Calu3 (cell line): ENCODE results near the gene NEURL3. TPM values are rescaled to one million over a fixed set of nuclear protein-coding genes. Genes with fewer than 3 reads are reported as not detected.

Experiments used
- BruUV-seq: library from RNA; stranded (reverse); fragments of 400-500 nt; replicated peaks from 2 replicates; lab custom pipeline; 2021; lab: Mats Ljungman, UMichigan
- CTCF ChIA-PET: fragments of 300-600 bp; sonication (Branson Sonifier 250); formaldehyde crosslinking; loops from one replicate; lab custom pipeline; 2022; ENCODE audit warnings: antibody characterized with exemption; lab: Charles Lee
- DNase-seq: peaks from one replicate; pipeline ENCODE4 v3.0.0; 2022
- H3K27ac Mint-ChIP-seq: one replicate; pipeline ENCODE4 v1.8.0; 2022; ENCODE audit warnings: mixed read lengths; ENCODE audit not compliant: unreplicated experiment
- H3K27me3 Mint-ChIP-seq: one replicate; pipeline ENCODE4 v1.8.0; 2022; ENCODE audit warnings: mixed read lengths; ENCODE audit not compliant: unreplicated experiment
- H3K36me3 Mint-ChIP-seq: one replicate; pipeline ENCODE4 v1.8.0; 2022; ENCODE audit warnings: mild to moderate bottlenecking, moderate library complexity, mixed read lengths; ENCODE audit not compliant: insufficient read depth, unreplicated experiment
- H3K4me1 Mint-ChIP-seq: one replicate; pipeline ENCODE4 v1.8.0; 2022; ENCODE audit warnings: mild to moderate bottlenecking, low read depth, mixed read lengths; ENCODE audit not compliant: unreplicated experiment
- H3K4me3 Mint-ChIP-seq: one replicate; pipeline ENCODE4 v1.8.0; 2022; ENCODE audit warnings: mild to moderate bottlenecking, low read depth, moderate library complexity, mixed read lengths; ENCODE audit not compliant: unreplicated experiment
- H3K9me3 Mint-ChIP-seq: one replicate; pipeline ENCODE4 v1.8.0; 2022; ENCODE audit warnings: low read depth, mixed read lengths; ENCODE audit not compliant: unreplicated experiment
- CTCF ChIP-seq: fragments of 200-600 bp; IDR thresholded peaks from one replicate; pipeline ENCODE4 v1.8.0; 2022; ENCODE audit warnings: antibody characterized with exemption; ENCODE audit not compliant: unreplicated experiment
- intact Hi-C: fragments of 100-400 bp; cut with micrococcal nuclease; formaldehyde crosslinking; loops from one replicate; pipeline ENCODE4 v1.10.0; 2022; ENCODE audit not compliant: unreplicated experiment
- total RNA-seq: library from RNA; stranded (reverse); gene quantifications from 2 replicates; pipeline ENCODE4 v1.2.3, GENCODE V29; 2022

The NEURL3 gene
- total RNA-seq, 1 experiment from 2014 or later, result 18.5 TPM

- Mint-ChIP-seq H3K27me3 (no peaks in the 10 kb centered on the region), H3K27ac (no peak overlapping the region), H3K9me3 (no peaks in the 10 kb centered on the region), H3K4me3 (no peak overlapping the region), H3K36me3 (peaks cover 10% of the 10 kb centered on the region), H3K4me1 (no peaks in the 10 kb centered on the region)
- no peak for TF ChIP-seq CTCF
- no peak for DNase-seq
- CTCF ChIA-PET, result interaction anchor here (1.3 kb wide), 1 partner anchor 10 kb away, joined by 3 read pairs; no protein-coding TSS in a partner anchor
- intact Hi-C loops, result loop anchor here (5.0 kb wide), 1 partner anchor 35 kb away; no protein-coding TSS in a partner anchor
- no TSS peak for BruUV-seq
These were observed 42.1 kb upstream of the NEURL3 start for GRCh38 chr2:96547203-96547641.

- H3K4me3 Mint-ChIP-seq, result no peak overlapping the region
- no peaks in the 10 kb centered on the region for H3K27me3 Mint-ChIP-seq
- intact Hi-C loops, result loop anchor here (5.0 kb wide), 1 partner anchor 36 kb away; no protein-coding TSS in a partner anchor
- no peak for DNase-seq
- no peaks in the 10 kb centered on the region for H3K9me3 Mint-ChIP-seq
- no peaks in the 10 kb centered on the region for H3K4me1 Mint-ChIP-seq
- TF ChIP-seq CTCF, result no peak
- H3K27ac Mint-ChIP-seq, result no peak overlapping the region
- CTCF ChIA-PET, result no interaction called here
- no TSS peak for BruUV-seq
- peaks cover 6% of the 10 kb centered on the region for H3K36me3 Mint-ChIP-seq
These were observed 41.6 kb upstream of the NEURL3 start for GRCh38 chr2:96546797-96547196.

- no peak for DNase-seq
- H3K4me1 Mint-ChIP-seq, result no peaks in the 10 kb centered on the region
- CTCF ChIA-PET, result no interaction called here
- H3K27me3 Mint-ChIP-seq, result no peaks in the 10 kb centered on the region
- intact Hi-C loops, result loop anchor here (5.0 kb wide), 1 partner anchor 36 kb away; no protein-coding TSS in a partner anchor
- no peak overlapping the region for H3K27ac Mint-ChIP-seq
- BruUV-seq, result no TSS peak
- no peak for TF ChIP-seq CTCF
- H3K36me3 Mint-ChIP-seq, result peaks cover 5% of the 10 kb centered on the region
- H3K4me3 Mint-ChIP-seq, result no peak overlapping the region
- H3K9me3 Mint-ChIP-seq, result no peaks in the 10 kb centered on the region
These were observed 41.2 kb upstream of the NEURL3 start for GRCh38 chr2:96546321-96546720.

GRCh38 chr2:96542357-96542977 lies 37.3 kb upstream of the NEURL3 start:
- no peak for DNase-seq
- H3K9me3 Mint-ChIP-seq, result no peaks in the 10 kb centered on the region
- no peak overlapping the region for H3K4me3 Mint-ChIP-seq
- no peaks in the 10 kb centered on the region for H3K27me3 Mint-ChIP-seq
- CTCF ChIA-PET, result no interaction called here
- intact Hi-C loops, result no loop called here
- peaks cover 17% of the 10 kb centered on the region for H3K36me3 Mint-ChIP-seq
- BruUV-seq, result no TSS peak
- H3K27ac Mint-ChIP-seq, result peak overlapping the region; percentile 9
- no peaks in the 10 kb centered on the region for H3K4me1 Mint-ChIP-seq
- TF ChIP-seq CTCF, result no peak
